Esophagus squamous epithelium (tissue), 4 donors: Measurements from ENCODE around the gene SLC27A2.

ENCODE experiments used
- POLR2A ChIP-seq, 4 donors: fragments of 450-650 bp; IDR thresholded peaks; one replicate each; pipeline ENCODE4 v1.6.1; 2017; ENCODE audit warnings: antibody characterized with exemption in 4 of 4, mild to moderate bottlenecking in 4 of 4, moderate library complexity in 3 of 4
- TF ChIP-seq, protein P1 (sequence below), 6 experiments: fragments of 450-650 bp in 4 of 6; fragments of 200-600 bp in 2 of 6; sonication (generic) in 2 of 6; IDR thresholded peaks; one replicate each; pipeline ENCODE4 v1.5.1; 2016 to 2019; ENCODE audit warnings: antibody characterized with exemption in 6 of 6, mild to moderate bottlenecking in 4 of 6, moderate library complexity in 4 of 6

DNA sequence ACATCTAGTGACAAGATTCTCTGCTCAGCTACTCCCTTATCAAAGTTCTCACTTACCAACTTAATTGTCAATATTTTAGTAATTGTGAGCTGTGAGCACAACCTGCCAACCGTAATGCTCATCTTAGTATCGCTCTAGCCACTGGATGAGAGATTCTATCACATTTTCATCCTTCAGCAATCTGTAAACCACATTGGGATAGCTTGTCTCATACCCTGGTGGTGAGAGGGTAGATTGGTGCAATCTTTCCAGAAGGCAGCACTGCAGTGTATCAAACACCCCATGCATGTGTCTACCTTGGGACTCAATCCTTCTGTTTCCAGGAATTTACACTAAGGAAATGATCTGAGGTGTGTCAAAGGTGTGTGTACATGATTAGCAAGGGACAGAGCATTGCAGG, 44.1 kb upstream of the SLC27A2 start:
- TF ChIP-seq POLR2A (IDR thresholded peaks at IDR 0.05), result no peak
- TF ChIP-seq, protein P1, sequence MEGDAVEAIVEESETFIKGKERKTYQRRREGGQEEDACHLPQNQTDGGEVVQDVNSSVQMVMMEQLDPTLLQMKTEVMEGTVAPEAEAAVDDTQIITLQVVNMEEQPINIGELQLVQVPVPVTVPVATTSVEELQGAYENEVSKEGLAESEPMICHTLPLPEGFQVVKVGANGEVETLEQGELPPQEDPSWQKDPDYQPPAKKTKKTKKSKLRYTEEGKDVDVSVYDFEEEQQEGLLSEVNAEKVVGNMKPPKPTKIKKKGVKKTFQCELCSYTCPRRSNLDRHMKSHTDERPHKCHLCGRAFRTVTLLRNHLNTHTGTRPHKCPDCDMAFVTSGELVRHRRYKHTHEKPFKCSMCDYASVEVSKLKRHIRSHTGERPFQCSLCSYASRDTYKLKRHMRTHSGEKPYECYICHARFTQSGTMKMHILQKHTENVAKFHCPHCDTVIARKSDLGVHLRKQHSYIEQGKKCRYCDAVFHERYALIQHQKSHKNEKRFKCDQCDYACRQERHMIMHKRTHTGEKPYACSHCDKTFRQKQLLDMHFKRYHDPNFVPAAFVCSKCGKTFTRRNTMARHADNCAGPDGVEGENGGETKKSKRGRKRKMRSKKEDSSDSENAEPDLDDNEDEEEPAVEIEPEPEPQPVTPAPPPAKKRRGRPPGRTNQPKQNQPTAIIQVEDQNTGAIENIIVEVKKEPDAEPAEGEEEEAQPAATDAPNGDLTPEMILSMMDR (IDR thresholded peaks at IDR 0.05), result no peak
